PC-3 (cell line): ENCODE results near the gene TLR7.

Experiments
- EZH2 ChIP-seq: fragments of 300-600 bp; sonication (generic); IDR thresholded peaks from one replicate; pipeline ENCODE4 v1.6.1; 2017; ENCODE audit warnings: antibody characterized with exemption, mild to moderate bottlenecking, low read length; ENCODE audit not compliant: unreplicated experiment
- TF ChIP-seq, protein P1 (sequence below): fragments of 300-600 bp; sonication (generic); conservative IDR thresholded peaks from 2 replicates; pipeline ENCODE4 v1.5.1; 2017; ENCODE audit warnings: antibody characterized with exemption, low read depth, mild to moderate bottlenecking, low read length

DNA sequence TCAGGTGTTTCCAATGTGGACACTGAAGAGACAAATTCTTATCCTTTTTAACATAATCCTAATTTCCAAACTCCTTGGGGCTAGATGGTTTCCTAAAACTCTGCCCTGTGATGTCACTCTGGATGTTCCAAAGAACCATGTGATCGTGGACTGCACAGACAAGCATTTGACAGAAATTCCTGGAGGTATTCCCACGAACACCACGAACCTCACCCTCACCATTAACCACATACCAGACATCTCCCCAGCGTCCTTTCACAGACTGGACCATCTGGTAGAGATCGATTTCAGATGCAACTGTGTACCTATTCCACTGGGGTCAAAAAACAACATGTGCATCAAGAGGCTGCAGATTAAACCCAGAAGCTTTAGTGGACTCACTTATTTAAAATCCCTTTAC is 18.6 kb downstream of the TLR7 start:
- TF ChIP-seq, protein P1, sequence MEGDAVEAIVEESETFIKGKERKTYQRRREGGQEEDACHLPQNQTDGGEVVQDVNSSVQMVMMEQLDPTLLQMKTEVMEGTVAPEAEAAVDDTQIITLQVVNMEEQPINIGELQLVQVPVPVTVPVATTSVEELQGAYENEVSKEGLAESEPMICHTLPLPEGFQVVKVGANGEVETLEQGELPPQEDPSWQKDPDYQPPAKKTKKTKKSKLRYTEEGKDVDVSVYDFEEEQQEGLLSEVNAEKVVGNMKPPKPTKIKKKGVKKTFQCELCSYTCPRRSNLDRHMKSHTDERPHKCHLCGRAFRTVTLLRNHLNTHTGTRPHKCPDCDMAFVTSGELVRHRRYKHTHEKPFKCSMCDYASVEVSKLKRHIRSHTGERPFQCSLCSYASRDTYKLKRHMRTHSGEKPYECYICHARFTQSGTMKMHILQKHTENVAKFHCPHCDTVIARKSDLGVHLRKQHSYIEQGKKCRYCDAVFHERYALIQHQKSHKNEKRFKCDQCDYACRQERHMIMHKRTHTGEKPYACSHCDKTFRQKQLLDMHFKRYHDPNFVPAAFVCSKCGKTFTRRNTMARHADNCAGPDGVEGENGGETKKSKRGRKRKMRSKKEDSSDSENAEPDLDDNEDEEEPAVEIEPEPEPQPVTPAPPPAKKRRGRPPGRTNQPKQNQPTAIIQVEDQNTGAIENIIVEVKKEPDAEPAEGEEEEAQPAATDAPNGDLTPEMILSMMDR, result no peak
- no peak for TF ChIP-seq EZH2
